ENCODE results near the gene TBC1D22A. TPM values are rescaled to one million over a fixed set of nuclear protein-coding genes. Genes with fewer than 3 reads are reported as not detected.

TBC1D22A gene
- polyA plus RNA-seq, 1 of the 3 experiments (the other 2 are of a cell fraction): 16.5 TPM

DNA sequence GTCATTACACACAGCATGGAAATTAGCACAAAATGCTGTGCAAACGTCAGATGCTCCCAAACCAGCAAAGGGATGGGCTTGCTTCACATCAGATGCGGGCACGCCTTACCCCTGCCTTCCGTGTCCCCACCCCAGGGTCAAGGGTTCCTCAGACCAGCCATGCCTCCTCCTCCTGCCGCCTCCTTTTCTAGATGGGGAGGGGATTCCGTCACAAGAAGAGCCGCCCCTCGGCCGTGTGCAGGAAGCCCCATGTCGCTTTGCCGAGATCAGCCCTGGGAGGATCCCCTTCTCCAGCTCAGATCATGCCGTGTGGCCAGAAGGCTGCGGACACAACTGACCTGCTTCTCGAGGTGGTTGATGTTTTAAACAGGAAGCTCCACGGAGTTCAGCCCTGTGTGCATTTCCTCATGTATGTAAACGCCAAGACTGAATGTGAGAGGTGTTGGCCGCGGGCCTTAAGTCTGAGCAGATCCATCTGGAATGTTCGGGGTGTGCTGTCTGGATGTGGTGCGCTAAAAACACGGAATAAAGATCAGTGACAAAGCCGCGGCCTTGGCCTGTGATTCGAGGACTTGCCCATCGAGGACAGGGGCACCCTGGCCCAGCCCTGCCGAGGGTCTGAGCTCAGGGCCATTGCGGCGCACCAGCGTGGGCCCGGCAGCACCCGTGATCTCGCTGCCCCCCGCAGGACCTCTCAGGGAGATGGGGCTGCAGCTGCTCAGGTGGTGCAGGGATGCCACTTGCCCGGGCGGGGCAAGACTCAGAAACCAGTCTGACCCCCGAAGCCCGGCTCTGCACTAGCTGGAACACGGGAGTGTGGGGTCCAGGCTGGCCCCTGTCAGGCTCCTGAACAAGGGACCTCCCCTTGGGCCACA is 412.9 kb downstream of the TBC1D22A start:
- Histone ChIP-seq H3K4me3 (ENCODE audit: low read depth in 2 of 2, low read length in 1 of 2) (no peak overlapping the region), H3K9ac (no peak overlapping the region), H3K79me2 (ENCODE audit: insufficient read depth) (no peaks in the 10 kb centered on the region), H3K27ac (ENCODE audit: low read depth in 2 of 2, low read length in 1 of 2) (no peak overlapping the region), H3K36me3 (replicated peaks in 1 of 2; ENCODE audit: control insufficient read depth in 1 of 2, insufficient read depth in 2 of 2, low read length in 1 of 2) (no peaks in the 10 kb centered on the region), H4K20me1 (ENCODE audit: insufficient read depth) (no peaks in the 10 kb centered on the region), H2AFZ (ENCODE audit: low read depth) (no peak overlapping the region), H3K27me3 (ENCODE audit: insufficient read depth) (no peaks in the 10 kb centered on the region), H3K9me2 (no peaks in the 10 kb centered on the region), H3K4me2 (no peak overlapping the region), H3K4me1 (ENCODE audit: control insufficient read depth in 1 of 2, insufficient read depth in 2 of 2, low read depth in 1 of 2, low read length in 1 of 2) (no peaks in the 10 kb centered on the region), H3F3A (replicated peaks; ENCODE audit: insufficient read depth) (no peaks in the 10 kb centered on the region), H3K9me3 (no peaks in the 10 kb centered on the region)
- no peak for TF ChIP-seq EP300 (IDR thresholded peaks at IDR 0.05; ENCODE audit: borderline replicate concordance in 1 of 2, low read depth in 1 of 2, low read length in 1 of 2)
- TF ChIP-seq RCOR1 (IDR thresholded peaks at IDR 0.05; ENCODE audit: low read length): no peak
- no peak for TF ChIP-seq IRF3 (IDR thresholded peaks at IDR 0.05; ENCODE audit: low read depth, low read length)
- TF ChIP-seq ELF1 (IDR thresholded peaks at IDR 0.05): no peak
- no peak for TF ChIP-seq TAF1 (IDR thresholded peaks at IDR 0.05; ENCODE audit: borderline replicate concordance, low read depth, low read length)
- TF ChIP-seq YY1 (IDR thresholded peaks at IDR 0.05; ENCODE audit: low read depth): no peak
- no peak for TF ChIP-seq JUND (IDR thresholded peaks at IDR 0.05)
- TF ChIP-seq, protein P1, sequence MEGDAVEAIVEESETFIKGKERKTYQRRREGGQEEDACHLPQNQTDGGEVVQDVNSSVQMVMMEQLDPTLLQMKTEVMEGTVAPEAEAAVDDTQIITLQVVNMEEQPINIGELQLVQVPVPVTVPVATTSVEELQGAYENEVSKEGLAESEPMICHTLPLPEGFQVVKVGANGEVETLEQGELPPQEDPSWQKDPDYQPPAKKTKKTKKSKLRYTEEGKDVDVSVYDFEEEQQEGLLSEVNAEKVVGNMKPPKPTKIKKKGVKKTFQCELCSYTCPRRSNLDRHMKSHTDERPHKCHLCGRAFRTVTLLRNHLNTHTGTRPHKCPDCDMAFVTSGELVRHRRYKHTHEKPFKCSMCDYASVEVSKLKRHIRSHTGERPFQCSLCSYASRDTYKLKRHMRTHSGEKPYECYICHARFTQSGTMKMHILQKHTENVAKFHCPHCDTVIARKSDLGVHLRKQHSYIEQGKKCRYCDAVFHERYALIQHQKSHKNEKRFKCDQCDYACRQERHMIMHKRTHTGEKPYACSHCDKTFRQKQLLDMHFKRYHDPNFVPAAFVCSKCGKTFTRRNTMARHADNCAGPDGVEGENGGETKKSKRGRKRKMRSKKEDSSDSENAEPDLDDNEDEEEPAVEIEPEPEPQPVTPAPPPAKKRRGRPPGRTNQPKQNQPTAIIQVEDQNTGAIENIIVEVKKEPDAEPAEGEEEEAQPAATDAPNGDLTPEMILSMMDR (IDR thresholded peaks at IDR 0.05): no peak
- TF ChIP-seq FOXJ3 (CRISPR knock-in tag; IDR thresholded peaks at IDR 0.05): no peak
- no peak for TF ChIP-seq NFIC (IDR thresholded peaks at IDR 0.05; ENCODE audit: borderline replicate concordance)
- TF ChIP-seq MAX (IDR thresholded peaks at IDR 0.05; ENCODE audit: low read depth): no peak
- TF ChIP-seq MEF2A (IDR thresholded peaks at IDR 0.05; ENCODE audit: borderline replicate concordance, low read depth): no peak
- TF ChIP-seq FOXM1 (IDR thresholded peaks at IDR 0.05; ENCODE audit: low read depth): no peak
- WGBS (ENCODE audit: low lambda C conversion rate): 91% methylated on average over 36 of the region's 38 CpGs
- DNase-seq: no peak
- POLR2A ChIA-PET: no interaction called here
- CTCF ChIA-PET: no interaction called here

GRCh38 chr22:47176026-47176389 is 413.6 kb downstream of the TBC1D22A start:
- Histone ChIP-seq H3K27ac (ENCODE audit: low read depth in 2 of 2, low read length in 1 of 2) (no peak overlapping the region), H3K79me2 (ENCODE audit: insufficient read depth) (no peaks in the 10 kb centered on the region), H4K20me1 (ENCODE audit: insufficient read depth) (no peaks in the 10 kb centered on the region), H3K4me3 (ENCODE audit: low read depth in 2 of 2, low read length in 1 of 2) (no peak overlapping the region), H3K27me3 (ENCODE audit: insufficient read depth) (no peaks in the 10 kb centered on the region), H2AFZ (ENCODE audit: low read depth) (no peak overlapping the region), H3K36me3 (replicated peaks in 1 of 2; ENCODE audit: control insufficient read depth in 1 of 2, insufficient read depth in 2 of 2, low read length in 1 of 2) (no peaks in the 10 kb centered on the region), H3K4me1 (ENCODE audit: control insufficient read depth in 1 of 2, insufficient read depth in 2 of 2, low read depth in 1 of 2, low read length in 1 of 2) (no peaks in the 10 kb centered on the region), H3F3A (replicated peaks; ENCODE audit: insufficient read depth) (no peaks in the 10 kb centered on the region), H3K9ac (no peak overlapping the region), H3K9me3 (no peaks in the 10 kb centered on the region), H3K9me2 (no peaks in the 10 kb centered on the region), H3K4me2 (no peak overlapping the region)
- WGBS (ENCODE audit: low lambda C conversion rate): 67% methylated on average over 4 of the region's 9 CpGs
- no peak for DNase-seq
- POLR2A ChIA-PET: no interaction called here
- CTCF ChIA-PET: no interaction called here
- TF ChIP-seq FOXM1 (IDR thresholded peaks at IDR 0.05; ENCODE audit: low read depth) (no peak), RXRA (IDR thresholded peaks at IDR 0.05; ENCODE audit: borderline replicate concordance, low read depth) (no peak), RFX5 (IDR thresholded peaks at IDR 0.05; ENCODE audit: low read length) (no peak), SMC3 (IDR thresholded peaks at IDR 0.05; ENCODE audit: low read depth, low read length) (no peak), GABPA (IDR thresholded peaks at IDR 0.05; ENCODE audit: low read depth) (no peak), TAF1 (IDR thresholded peaks at IDR 0.05; ENCODE audit: borderline replicate concordance, low read depth, low read length) (no peak), YY1 (IDR thresholded peaks at IDR 0.05; ENCODE audit: low read depth) (no peak), NFIC (IDR thresholded peaks at IDR 0.05; ENCODE audit: borderline replicate concordance) (no peak), NRF1 (IDR thresholded peaks at IDR 0.05; ENCODE audit: low read depth, low read length) (no peak), EZH2phosphoT487 (IDR thresholded peaks at IDR 0.05; ENCODE audit: borderline replicate concordance, low read depth) (no peak), SIN3A (IDR thresholded peaks at IDR 0.05; ENCODE audit: borderline replicate concordance, low read depth, low read length) (no peak), FOSL2 (IDR thresholded peaks at IDR 0.05; ENCODE audit: borderline replicate concordance, low read depth) (no peak), TCF12 (IDR thresholded peaks at IDR 0.05) (no peak)
- TF ChIP-seq, protein P1 (IDR thresholded peaks at IDR 0.05): no peak
- TF ChIP-seq, protein P2, sequence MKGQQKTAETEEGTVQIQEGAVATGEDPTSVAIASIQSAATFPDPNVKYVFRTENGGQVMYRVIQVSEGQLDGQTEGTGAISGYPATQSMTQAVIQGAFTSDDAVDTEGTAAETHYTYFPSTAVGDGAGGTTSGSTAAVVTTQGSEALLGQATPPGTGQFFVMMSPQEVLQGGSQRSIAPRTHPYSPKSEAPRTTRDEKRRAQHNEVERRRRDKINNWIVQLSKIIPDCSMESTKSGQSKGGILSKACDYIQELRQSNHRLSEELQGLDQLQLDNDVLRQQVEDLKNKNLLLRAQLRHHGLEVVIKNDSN (IDR thresholded peaks at IDR 0.05; ENCODE audit: borderline replicate concordance, low read depth): no peak
